Colonic mucosa (tissue), 4 donors: ENCODE measurements around the gene TMEM45A. TPM values are rescaled to one million over a fixed set of nuclear protein-coding genes. Genes with fewer than 3 reads are reported as not detected.

Experiments used
- DNase-seq: peaks from one replicate; pipeline ENCODE4 v3.0.0-alpha.2; 2020
- H3K27ac ChIP-seq: fragments of 200-600 bp; one replicate; pipeline ENCODE4 v1.8.0; 2021
- H3K27me3 ChIP-seq: fragments of 200-600 bp; one replicate; pipeline ENCODE4 v1.8.0; 2021
- H3K36me3 ChIP-seq: fragments of 200-600 bp; one replicate; pipeline ENCODE4 v1.8.0; 2021
- H3K4me1 ChIP-seq: fragments of 200-600 bp; one replicate; pipeline ENCODE4 v1.8.0; 2021; ENCODE audit warnings: mild to moderate bottlenecking
- H3K4me3 ChIP-seq: fragments of 200-600 bp; one replicate; pipeline ENCODE4 v1.8.0; 2021
- H3K9ac ChIP-seq, 2 donors: one replicate each; pipeline ENCODE4 v1.7.0; 2013; ENCODE audit warnings: control low read depth in 2 of 2, low read depth in 2 of 2, low read length in 2 of 2
- H3K9me3 ChIP-seq: fragments of 200-600 bp; one replicate; pipeline ENCODE4 v1.8.0; 2021
- CTCF ChIP-seq: fragments of 200-600 bp; IDR thresholded peaks from one replicate; pipeline ENCODE4 v1.8.0; 2022; ENCODE audit warnings: antibody characterized with exemption, mild to moderate bottlenecking
- intact Hi-C: fragments of 100-400 bp; cut with DNase I; formaldehyde crosslinking; loops from one replicate; pipeline ENCODE4 v1.14.1; 2022
- total RNA-seq, 2 donors: library from RNA; stranded (reverse); fragmentation: NEBNext Ultra II Directional in 1 of 2; extraction: Animal tissue kit (Norgen Biotek cat#: 25700) in 1 of 2; gene quantifications; one replicate each; pipeline ENCODE4 v1.2.1, GENCODE V29; 2021
- donor health status: healthy.
- donor health status: DM: no; HTN: no; CAD: no.
- donor health status: DM: no; HTN: no; CAD: no.

Gene TMEM45A
- total RNA-seq, 2 donors from 2014 or later = 2.9 to 4.0 TPM

- intact Hi-C loops = no loop called here
- H3K27me3 ChIP-seq = no peaks in the 10 kb centered on the region
- TF ChIP-seq CTCF = no peak
Measured at GRCh38 chr3:100518244-100518643, 25.8 kb downstream of the TMEM45A start.

GRCh38 chr3:100518983-100519382 is 26.6 kb downstream of the TMEM45A start:
- Histone ChIP-seq H3K4me3 (no peak overlapping the region), H3K36me3 (no peaks in the 10 kb centered on the region), H3K27me3 (no peaks in the 10 kb centered on the region), H3K4me1 (no peaks in the 10 kb centered on the region), H3K27ac (no peak overlapping the region), H3K9ac (no peak overlapping the region), H3K9me3 (no peaks in the 10 kb centered on the region)
- TF ChIP-seq CTCF = no peak
- intact Hi-C loops = no loop called here
- no peak for DNase-seq

More at GRCh38 chr3:100518244-100518643, 25.8 kb downstream of the TMEM45A start:
- no peaks in the 10 kb centered on the region for H3K36me3 ChIP-seq
- no peak overlapping the region for H3K4me3 ChIP-seq
- no peaks in the 10 kb centered on the region for H3K4me1 ChIP-seq
- H3K9ac ChIP-seq = no peak overlapping the region
- no peaks in the 10 kb centered on the region for H3K9me3 ChIP-seq
- no peak overlapping the region for H3K27ac ChIP-seq
- DNase-seq = no peak

GRCh38 chr3:100521439-100521845 is 29.0 kb downstream of the TMEM45A start:
- no peak overlapping the region for H3K4me3 ChIP-seq
- intact Hi-C loops = no loop called here
- TF ChIP-seq CTCF = no peak
- DNase-seq = no peak
- no peaks in the 10 kb centered on the region for H3K36me3 ChIP-seq
- no peak overlapping the region for H3K9ac ChIP-seq
- H3K4me1 ChIP-seq = no peaks in the 10 kb centered on the region
- H3K27ac ChIP-seq = no peak overlapping the region
- no peaks in the 10 kb centered on the region for H3K9me3 ChIP-seq
- no peaks in the 10 kb centered on the region for H3K27me3 ChIP-seq

GRCh38 chr3:100522125-100522524 is 29.7 kb downstream of the TMEM45A start:
- Histone ChIP-seq H3K9me3 (no peaks in the 10 kb centered on the region), H3K9ac (no peak overlapping the region), H3K27ac (no peak overlapping the region), H3K36me3 (no peaks in the 10 kb centered on the region), H3K4me1 (no peaks in the 10 kb centered on the region), H3K4me3 (no peak overlapping the region), H3K27me3 (no peaks in the 10 kb centered on the region)
- no peak for TF ChIP-seq CTCF
- intact Hi-C loops = no loop called here
- DNase-seq = no peak

- no peaks in the 10 kb centered on the region for H3K4me1 ChIP-seq
- H3K27ac ChIP-seq = no peak overlapping the region
- no peak for DNase-seq
- no peaks in the 10 kb centered on the region for H3K9me3 ChIP-seq
- intact Hi-C loops = no loop called here
- no peaks in the 10 kb centered on the region for H3K36me3 ChIP-seq
- H3K27me3 ChIP-seq = no peaks in the 10 kb centered on the region
- TF ChIP-seq CTCF = no peak
- no peak overlapping the region for H3K4me3 ChIP-seq
- H3K9ac ChIP-seq = no peak overlapping the region
Measured at GRCh38 chr3:100523050-100523760, 30.8 kb downstream of the TMEM45A start.
